UCSD-AML1 (cell line): ENCODE data around the gene SPPL2B.

Source experiments
- DNase-seq: peaks from one replicate; lab custom pipeline; 2025; ENCODE audit not compliant: unreplicated experiment; lab: John Stamatoyannopoulos, UW

Gene SPPL2B

DNA sequence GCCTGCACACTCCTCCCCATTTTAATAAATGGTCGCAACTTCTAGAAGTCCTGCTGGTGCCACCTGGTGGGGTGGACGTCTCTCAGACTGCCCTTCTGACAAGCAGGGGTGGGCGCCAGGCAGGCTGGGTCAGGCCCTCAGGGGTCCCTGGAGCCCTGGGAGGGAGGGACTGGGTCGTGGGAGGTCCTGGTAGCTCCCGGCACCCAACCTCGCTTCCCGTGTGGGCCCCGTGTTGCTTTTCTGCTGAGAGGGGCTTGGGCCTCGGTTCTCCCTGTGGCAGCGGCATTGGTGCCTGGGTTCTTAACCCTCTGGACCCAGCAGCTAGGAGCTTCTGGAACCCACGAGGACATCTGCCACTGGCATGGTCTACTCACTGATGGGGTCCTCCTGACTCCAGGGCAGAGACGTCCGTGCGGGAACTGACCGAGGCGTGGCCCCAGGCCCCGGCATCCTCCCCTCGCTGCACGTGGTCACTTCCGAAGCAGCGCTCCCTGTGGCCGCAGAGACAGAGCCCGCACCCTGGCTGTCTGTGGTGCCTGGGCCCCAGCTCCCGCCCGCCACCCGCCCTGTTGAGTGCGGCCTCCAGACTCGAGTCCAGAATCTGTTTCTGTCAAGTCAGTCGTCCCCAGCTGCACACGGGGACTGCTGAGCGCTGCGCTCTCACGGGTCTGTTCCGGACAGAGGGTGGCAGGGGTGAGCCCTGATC is 25.6 kb downstream of the SPPL2B start:
- no peak for DNase-seq

DNA sequence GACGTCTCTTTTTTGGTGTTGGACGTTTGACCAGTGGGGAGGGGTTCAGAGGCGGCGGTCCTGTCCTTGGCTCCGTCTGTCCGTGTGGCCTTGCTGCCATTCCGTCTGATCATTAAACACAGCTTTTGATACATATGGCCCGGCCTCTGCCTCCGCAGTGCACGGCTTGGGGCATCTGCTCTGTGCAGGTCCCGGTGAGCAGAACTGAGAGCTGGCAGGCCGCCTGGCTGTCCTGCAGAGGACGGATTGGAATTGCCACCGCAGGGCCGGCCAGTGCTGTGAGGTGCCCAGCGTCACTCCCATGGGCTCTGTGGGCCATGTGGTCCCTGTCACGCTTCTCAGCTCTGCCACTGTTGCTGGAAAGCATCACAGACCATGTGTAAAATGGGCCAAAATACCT is 26.2 kb downstream of the SPPL2B start:
- DNase-seq, result no peak

DNA sequence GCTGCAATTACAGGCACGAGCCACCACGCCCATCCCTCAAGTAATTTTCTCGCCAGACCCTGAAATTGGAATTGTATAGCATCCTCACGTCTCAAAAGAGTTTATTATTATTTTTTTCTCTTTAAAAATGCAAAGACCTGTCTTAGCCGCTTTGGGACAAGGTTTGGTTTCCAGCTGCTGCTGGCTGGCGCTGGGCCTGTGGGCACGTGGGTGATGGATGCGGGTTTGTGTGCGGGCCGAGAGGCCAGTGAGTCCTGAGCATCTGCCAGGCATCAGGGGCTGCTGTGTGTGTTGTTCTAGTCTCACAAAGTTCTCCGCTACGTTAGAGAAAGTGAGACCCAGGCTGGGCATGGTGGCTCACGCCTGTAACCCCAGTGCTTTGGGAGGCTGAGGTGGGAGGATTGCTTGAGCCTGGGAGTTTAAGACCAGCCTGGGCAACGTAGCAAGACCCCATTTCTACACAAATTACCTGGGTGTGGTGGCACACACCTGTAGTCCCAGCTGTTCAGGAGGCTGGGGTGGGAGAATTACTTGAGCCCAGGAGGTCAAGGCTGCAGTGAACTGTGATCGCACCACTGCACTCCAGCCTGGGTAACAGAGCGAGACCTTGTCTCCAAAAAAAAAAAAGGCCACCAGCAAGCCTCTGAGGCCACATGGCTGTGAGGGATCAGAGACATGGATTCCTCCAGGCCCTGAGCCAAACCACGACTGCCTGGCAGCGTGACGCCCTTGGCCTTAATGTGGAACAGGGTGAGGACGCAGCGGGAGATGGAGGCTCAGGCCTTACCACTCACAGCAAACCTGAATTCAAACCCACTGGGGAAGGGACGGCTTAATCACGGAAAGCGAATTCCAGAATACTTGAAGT is 26.9 kb downstream of the SPPL2B start:
- no peak for DNase-seq

DNA sequence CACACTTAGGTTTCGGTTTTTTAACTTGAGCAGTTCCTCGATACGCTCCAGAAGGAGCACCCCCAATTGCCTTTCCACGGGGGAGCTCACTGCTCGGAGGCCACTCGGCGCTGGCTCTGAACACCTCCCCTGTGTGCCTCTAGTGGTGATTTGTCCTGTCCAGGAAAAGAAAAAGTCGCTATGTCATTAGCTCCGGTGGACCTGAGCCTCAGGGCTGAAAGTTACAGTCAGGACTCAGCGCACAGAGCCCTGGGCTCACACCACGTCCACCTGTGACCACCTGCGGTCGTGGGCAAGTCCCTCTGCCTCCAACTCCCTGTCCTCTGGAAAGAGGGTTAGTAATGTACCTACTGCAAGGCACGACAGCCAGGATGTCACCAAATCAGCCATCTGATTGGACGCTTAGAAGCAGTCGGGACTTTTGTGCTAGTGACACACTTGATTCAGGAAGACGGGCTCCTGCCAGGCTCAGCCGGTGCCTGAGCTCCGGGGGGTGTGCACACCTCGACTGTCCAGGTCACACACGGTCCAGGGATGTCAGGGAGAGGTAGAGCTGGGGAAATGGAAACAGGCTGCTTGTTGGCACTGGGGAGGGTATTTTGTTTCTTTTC is 27.7 kb downstream of the SPPL2B start:
- DNase-seq, result no peak

DNA sequence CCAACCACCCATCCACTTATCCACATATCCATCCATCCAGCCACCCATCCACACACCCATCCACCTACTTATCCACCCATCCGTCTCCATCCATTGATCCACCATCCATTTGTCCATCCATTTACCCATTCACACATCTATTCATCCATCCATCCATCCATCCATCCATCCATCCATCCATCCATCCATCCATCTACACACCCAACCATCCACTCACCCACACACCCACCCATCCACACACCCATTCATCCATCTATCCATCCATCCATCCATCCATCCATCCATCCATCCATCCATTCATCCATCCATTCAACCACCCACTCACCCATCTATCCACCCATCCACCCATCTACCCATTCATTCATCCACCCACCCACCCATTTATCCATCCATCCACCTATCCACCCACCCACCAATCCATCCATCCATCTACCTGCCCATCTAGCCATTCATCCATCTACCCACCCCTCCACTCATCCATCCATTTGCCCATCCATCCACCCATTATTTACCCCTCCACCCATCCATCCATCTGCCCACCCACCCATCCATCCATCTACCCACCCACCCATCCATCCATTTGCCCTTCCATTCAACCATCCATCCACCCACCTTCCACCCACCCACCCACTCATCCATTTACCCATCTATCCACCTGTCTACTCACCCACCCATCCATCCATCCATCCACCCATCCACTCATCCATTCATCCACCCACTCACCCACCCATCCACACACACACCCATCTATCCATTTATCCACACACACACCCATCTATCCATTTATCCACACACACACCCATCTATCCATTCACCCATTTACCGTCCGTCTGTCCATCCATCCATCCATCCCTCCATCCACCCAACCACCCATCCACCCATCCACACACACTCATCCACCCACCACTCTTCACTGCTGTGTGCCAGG is 29.1 kb downstream of the SPPL2B start:
- no peak for DNase-seq

DNA sequence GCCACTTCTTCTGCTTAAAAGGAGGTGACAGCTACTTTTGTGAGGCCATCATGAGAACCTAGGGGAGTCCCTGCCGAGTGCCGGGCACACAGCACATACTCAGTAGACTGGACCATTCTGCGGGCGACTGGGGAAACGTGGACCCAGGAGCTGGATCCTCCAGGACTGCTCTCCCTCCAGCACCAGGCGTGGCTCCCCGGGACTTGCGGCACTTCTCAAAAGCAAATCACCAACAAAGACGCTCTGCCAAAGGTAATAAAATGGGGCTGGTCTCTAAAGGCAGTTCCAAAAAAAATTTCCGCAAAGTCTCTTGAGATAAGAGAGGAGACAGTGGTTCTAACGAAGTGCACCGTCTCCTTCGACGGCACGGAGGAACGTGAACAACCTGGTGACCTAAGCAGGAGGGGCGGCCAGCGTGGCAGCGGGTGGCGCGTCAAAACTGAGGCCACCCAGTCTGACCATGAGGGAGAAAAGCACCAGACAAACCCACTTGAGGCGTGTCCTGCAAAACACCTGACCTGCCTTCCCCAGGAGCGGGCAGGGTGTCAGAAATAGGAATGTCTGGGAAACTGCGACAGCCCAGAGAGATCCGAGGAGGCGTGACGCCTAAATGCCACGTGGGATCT is 30.2 kb downstream of the SPPL2B start:
- no peak for DNase-seq

DNA sequence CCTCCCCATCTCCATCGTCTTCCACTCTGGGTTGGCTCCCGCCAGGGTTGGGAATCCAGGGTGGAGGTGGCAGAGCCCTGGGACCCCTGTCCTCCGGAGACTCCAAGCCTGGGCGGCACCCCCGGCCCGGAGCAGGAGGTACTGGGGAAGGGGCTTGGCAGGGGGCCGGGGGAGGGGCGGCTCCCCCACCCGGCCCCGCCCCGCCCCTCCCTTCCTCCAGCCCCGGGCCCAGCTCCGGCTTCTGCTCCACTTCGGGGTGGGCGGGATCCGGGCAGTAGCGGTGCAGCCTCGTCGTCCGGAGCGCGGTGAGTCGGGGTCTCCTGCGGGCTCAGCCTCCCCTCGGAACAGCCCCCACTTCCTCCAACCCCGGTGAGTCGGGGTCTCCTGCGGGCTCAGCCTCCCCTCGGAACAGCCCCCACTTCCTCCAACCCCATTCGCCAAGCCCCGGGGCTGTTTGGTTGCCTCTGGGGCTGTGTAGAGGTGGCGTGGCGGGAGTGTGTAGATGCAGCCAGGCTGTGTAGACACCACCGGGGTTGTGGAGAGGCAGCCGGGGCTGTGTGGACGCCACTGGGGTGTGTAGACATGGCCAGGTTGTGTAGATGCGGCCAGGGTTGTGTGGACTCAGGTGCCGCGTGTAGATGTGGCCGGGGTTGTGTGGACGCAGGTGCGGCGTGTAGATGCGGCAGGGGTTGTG is 31.7 kb downstream of the SPPL2B start, which contains the start of gene TMPRSS9:
TSS of gene TMPRSS9 (plus strand) at position 274 of the 694 bp plus-strand sequence. CDS start 29,521 bp downstream, outside the sequence.
- DNase-seq, result no peak

DNA sequence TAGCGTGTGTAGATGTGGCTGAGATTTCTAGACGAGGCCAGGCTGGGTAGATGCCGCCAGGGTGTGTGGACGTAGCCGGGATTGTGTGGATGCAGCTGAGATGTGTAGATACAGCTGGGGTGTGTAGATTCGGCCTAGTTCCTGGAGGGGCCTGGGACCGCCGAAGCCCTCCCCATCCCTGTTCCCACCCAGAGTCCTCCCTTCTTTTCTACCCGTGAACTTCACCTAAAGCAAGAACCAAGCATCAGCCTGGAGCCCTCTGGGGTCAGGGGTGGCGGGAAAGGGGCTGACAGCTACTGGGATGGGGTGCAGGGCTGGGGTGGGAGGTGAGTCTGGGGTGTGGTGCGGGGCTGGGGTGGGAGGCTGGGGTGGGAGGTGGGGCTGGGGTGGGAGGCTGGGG is 32.3 kb downstream of the SPPL2B start:
- no peak for DNase-seq

DNA sequence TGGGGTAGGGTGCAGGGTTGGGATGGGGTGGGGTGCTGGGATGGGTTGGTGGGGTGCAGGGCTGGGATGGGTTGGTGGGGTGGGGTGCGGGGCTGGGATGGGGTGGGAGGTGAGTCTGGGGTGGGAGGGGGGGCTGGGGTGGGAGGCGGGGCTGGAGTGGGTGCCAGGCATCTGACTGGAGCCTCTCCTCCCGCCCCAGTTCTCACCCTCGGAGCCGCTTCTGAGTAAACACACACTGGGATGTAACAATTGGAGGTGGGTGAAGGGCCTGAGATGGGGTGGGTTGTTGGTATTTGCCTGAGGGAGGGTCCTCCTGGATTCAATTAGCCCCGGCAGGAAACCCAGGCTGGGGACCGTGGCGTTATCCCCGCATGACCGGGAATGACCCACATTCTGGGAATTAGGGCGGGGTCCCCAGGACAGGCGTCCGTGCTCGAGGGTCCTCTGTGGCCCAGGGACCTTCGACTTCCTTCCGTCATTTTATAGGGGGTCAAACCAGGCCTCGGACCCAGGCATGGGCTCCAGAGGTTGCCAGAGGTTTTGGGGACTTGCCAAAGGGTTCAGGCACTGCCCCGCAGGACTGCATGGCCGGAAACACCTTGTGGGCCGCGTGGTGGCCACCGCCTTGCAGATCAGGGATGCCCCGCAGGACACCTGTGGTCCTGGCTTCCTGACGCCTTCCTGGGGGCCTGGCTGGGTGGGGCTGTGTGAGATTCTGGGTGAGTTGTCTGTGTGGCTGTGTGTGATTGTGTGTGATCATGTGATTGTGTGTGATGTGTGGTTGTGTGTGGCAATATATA is 33.0 kb downstream of the SPPL2B start:
- DNase-seq, result peak; percentile 35

DNA sequence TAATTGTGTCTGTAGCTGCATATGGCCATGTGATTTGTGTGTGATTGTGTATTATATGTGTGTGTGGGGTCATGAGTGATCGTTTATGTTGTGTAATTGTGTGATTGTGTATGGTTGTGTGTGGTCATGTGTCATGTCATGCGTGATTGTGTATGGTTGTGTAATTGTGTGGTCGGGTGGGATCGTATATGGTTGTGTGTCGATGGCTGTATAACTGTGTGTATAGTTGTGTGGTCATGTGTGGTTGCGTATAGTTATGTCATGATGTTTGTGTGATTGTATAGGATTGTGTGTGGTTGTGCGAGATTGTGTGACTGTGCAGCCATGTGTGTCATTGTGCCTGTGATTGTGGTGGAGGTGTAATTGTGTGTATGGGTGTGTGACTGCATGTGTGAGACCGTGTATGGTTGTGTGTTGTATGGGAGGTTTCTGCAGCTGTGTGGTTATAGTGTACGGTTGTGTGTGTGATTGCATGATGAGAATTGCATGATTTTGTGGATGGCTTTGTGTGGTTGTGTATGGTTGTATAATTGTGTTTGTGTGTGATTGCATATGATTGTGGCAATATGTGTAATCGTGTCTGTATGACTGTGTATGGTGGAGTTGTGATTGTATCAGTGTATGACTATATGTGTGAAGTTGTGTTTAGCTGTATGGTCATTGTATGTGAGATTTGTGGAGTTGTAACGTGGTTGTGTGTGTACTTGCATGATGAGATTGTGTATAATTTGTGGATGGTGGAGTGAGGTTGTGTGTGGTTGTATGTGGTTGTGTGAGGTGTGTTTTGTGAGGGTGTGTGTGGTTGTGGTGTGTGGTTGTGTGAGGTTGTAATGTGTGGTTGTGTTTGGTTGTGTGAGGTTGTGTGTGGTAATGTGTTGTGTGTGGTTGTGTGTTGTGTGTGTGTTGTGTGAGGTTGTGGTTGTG is 33.8 kb downstream of the SPPL2B start:
- no peak for DNase-seq

DNA sequence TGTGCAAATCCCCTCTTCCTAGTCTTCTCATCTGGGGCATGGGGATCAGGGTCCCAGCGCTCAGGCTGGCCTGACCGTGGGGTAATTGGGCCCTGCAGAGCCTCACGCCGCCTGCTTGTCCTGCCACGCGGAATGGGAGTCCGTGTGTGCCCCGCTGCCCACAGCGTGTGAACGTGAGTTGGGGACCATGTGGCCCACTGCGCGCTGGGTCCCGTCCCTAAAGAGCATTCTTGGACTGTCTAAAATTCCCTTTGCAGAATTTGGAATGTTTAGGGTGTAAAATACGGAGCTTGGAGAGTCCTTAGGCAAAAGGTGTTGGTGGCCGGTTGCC is 34.5 kb downstream of the SPPL2B start:
- no peak for DNase-seq

DNA sequence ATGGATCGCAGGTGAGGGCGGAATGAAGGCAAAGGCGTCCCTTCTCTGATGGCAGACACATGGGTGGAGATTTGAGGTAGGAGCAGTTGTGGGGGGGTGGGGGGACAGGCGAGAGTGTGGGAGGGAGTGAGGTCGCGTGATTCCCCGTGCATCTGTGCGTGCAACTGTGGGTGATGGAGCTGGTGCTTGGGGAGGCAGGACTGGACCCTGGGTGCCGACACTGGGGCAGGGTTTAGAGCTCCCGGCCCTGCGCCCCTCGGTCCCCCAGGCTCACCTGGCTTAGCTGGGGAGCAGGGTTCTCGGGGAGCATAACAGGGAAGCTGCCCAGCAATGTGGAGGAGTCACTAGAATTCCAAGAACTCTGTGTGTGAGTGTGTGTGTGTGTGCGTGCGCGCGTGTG is 34.9 kb downstream of the SPPL2B start:
- no peak for DNase-seq

DNA sequence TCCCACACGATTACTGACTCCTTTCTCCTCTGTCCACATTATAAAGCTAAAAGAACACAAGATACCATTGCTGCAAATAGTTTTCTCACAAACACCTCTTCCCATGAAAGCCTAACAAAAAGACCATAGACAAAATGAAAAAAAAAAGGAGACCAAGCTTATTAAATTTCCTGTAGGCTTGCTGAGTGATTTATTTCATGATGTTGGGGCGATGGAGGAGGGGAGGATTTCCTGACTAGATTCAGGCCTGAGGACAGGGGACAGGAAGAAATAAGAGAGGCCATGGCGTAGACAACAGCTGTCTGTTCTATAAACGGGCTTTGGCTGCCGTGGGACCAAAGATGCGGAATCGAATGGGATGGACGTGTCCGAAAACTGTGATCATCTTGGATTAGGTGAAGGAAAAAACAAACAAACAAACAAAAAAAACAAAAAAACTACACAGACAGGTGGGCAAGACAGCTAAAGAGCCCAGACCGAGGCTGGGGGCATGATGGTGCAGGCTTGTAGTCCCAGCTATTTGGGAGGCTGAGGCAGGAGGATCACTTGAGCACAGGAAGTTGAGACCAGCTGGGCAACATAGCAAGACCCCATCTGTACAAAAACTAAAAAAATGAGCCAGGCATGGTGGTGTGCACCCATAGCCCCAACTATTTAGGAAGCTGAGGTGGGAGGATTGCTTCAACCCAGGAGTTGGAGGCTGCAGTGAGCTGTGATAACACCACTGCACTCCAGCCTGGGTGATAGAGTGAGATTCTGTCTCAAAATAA is 36.9 kb downstream of the SPPL2B start:
- no peak for DNase-seq

DNA sequence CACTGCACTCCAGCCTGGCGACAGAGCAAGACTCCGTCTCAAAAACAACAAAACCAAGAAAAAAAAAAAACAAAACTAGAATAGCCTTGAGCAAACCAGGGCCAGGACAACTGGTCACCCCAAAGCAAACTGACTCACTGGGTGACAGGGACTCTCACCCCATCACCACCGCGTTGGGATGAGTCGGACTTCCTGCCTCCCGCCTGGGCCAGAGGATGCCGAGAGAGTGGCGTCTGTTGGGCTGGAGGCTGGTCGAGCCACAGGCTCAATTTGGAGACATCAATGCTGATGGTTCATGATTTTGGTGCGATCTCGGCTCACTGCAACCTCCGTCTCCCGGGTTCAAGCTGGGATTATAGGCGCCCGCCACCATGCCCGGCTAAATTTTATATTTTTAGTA is 43.2 kb downstream of the SPPL2B start:
- DNase-seq, result no peak

DNA sequence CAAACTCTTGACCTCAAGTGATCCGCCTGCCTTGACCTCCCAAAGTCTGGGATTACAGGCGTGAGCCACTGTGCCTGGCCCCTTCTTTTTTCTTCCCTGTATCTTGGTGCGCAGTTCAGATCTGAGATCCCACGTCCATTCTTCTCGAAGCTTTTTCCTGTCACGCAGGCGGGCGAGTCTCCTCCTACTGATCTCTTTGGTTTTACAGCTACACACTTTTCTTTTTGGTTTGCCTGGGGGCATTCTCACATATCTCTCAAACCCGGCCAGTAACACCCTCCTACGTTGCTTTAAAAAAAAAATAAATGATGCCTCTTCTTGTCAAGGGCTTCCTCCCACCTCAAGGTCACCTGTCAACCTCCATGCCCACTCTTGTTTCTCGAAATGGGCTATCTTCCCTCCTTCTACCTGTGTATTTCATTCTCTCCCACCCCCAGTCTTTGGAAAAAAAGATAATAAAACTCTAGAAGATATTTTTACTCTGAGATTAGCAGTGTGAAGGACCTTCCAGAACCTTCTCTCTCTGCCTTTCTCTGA is 43.7 kb downstream of the SPPL2B start:
- DNase-seq, result no peak

DNA sequence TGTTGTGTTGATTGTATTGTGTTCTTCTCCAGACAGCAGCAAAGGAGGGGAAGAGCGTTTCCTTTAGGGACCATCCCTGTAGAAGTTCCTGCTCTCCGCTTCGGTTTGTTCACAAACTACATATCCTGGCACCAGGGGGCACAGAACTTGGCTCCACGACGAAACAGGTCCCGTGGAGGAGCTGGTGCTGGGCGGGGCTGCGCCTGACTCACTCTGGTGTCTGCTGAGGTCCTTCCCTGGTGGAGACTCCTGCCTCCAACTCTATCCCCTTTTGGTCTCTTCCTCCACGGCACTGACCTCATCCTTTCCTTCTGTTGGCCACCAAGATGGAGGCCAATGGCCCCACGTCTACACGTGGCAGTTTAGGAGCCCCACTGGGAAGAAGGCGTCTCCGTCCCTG is 46.3 kb downstream of the SPPL2B start:
- DNase-seq, result no peak
